Measurements from ENCODE around the gene COL6A3. TPM values are rescaled to one million over a fixed set of nuclear protein-coding genes. Genes with fewer than 3 reads are reported as not detected.
A peak's percentile ranks its signal among the peaks of the same experiment; 100 is the strongest.

The COL6A3 gene
- total RNA-seq, 6 experiments from 2014 or later = 4.5 to 21.1 (median 8.8) TPM

- no peaks in the 10 kb centered on the region for H3K36me3 ChIP-seq
- no peak overlapping the region for H3K27ac ChIP-seq
- DNase-seq = no peak
- 80% methylated on average over 3 of the region's 3 CpGs for WGBS (ENCODE audit: insufficient coverage, low coverage, low lambda C conversion rate, missing lambda C conversion rate)
- no peaks in the 10 kb centered on the region for H3K9me3 ChIP-seq
- ATAC-seq = no peak
- no peaks in the 10 kb centered on the region for H3K4me1 ChIP-seq
- TF ChIP-seq POLR2A (IDR thresholded peaks at IDR 0.05) (no peak), CTCF (IDR thresholded peaks at IDR 0.05) (no peak)
- intact Hi-C loops (cut with DNase I) = no loop called here
- H3K27me3 ChIP-seq = no peaks in the 10 kb centered on the region
- no peak overlapping the region for H3K4me3 ChIP-seq
Measured at GRCh38 chr2:237452861-237453260, 38.9 kb upstream of the COL6A3 start.

GRCh38 chr2:237451643-237452469 lies 37.9 kb upstream of the COL6A3 start:
- H3K4me1 ChIP-seq = no peaks in the 10 kb centered on the region
- intact Hi-C loops (cut with DNase I) = no loop called here
- ATAC-seq (no peak), DNase-seq (no peak)
- no peaks in the 10 kb centered on the region for H3K27me3 ChIP-seq
- no peaks in the 10 kb centered on the region for H3K36me3 ChIP-seq
- no peak overlapping the region for H3K27ac ChIP-seq
- H3K9me3 ChIP-seq = no peaks in the 10 kb centered on the region
- 49% methylated on average over 15 of the region's 20 CpGs for WGBS (ENCODE audit: insufficient coverage, low coverage, low lambda C conversion rate, missing lambda C conversion rate)
- no peak overlapping the region for H3K4me3 ChIP-seq
- no peak for TF ChIP-seq CTCF (IDR thresholded peaks at IDR 0.05)
- TF ChIP-seq POLR2A (IDR thresholded peaks at IDR 0.05) = no peak

GRCh38 chr2:237450583-237450982 lies 36.6 kb upstream of the COL6A3 start:
- peak overlapping the region in 1 of 3 donors; percentile 20 for H3K27ac ChIP-seq
- no peaks in the 10 kb centered on the region for H3K36me3 ChIP-seq
- no peaks in the 10 kb centered on the region for H3K27me3 ChIP-seq
- no peak for DNase-seq
- no peak for TF ChIP-seq POLR2A (IDR thresholded peaks at IDR 0.05)
- TF ChIP-seq CTCF (IDR thresholded peaks at IDR 0.05) = no peak
- no CpG with 5 or more reads among the region's 13 CpGs for WGBS (ENCODE audit: insufficient coverage, low coverage, low lambda C conversion rate, missing lambda C conversion rate)
- no peak for ATAC-seq
- intact Hi-C loops (cut with DNase I) = no loop called here
- no peaks in the 10 kb centered on the region for H3K4me1 ChIP-seq
- no peak overlapping the region for H3K4me3 ChIP-seq
- no peaks in the 10 kb centered on the region for H3K9me3 ChIP-seq

GRCh38 chr2:237450108-237450507 lies 36.1 kb upstream of the COL6A3 start:
- DNase-seq (no peak), ATAC-seq (no peak)
- TF ChIP-seq CTCF (IDR thresholded peaks at IDR 0.05) (no peak), POLR2A (IDR thresholded peaks at IDR 0.05) (no peak)
- H3K4me3 ChIP-seq = no peak overlapping the region
- no peaks in the 10 kb centered on the region for H3K27me3 ChIP-seq
- no peaks in the 10 kb centered on the region for H3K9me3 ChIP-seq
- intact Hi-C loops (cut with DNase I) = no loop called here
- no peaks in the 10 kb centered on the region for H3K36me3 ChIP-seq
- WGBS (ENCODE audit: insufficient coverage, low coverage, low lambda C conversion rate, missing lambda C conversion rate) = 43% methylated on average over 2 of the region's 6 CpGs
- no peaks in the 10 kb centered on the region for H3K4me1 ChIP-seq
- peak overlapping the region in 1 of 3 donors; percentile 20 for H3K27ac ChIP-seq

Measured in right lobe of liver (tissue), 6 donors.